K562 (cell line): ENCODE results near the gene ITPK1. TPM values are rescaled to one million over a fixed set of nuclear protein-coding genes. Genes with fewer than 3 reads are reported as not detected.

ENCODE experiments used
- ATAC-seq: fragments of 200-7000 bp; cut with Tn5 transposase; 3 replicates; pipeline ENCODE4 v1.9.1; 2020; ENCODE audit warnings: moderate library complexity
- BruUV-seq: library from RNA; stranded (reverse); fragments of 400-500 nt; replicated peaks from 2 replicates; lab custom pipeline; 2021; lab: Mats Ljungman, UMichigan
- CTCF ChIA-PET: fragments of 300-600 bp; formaldehyde crosslinking; extraction: SDS; loops from one replicate; lab custom pipeline; 2021; ENCODE audit warnings: low intra/inter-chr PET ratio; lab: Yijun Ruan, JAX
- POLR2A ChIA-PET: fragments of 300-600, 350-650 bp; sonication (Branson Sonifier 250); formaldehyde crosslinking; extraction: SDS; loops from one replicate; lab custom pipeline; 2021; ENCODE audit warnings: antibody characterized with exemption, inconsistent platforms; lab: Yijun Ruan, JAX
- DNase-seq, 4 experiments: peaks; one replicate each; pipeline versions ENCODE4 v3.0.0 to v3.0.0-alpha.2; 2011 to 2018; ENCODE audit warnings: low spot score in 3 of 4, mixed read lengths in 3 of 4; ENCODE audit errors: extremely low read depth in 1 of 4
- FAIRE-seq: peaks from 2 replicates; lab custom pipeline; 2011; peaks lifted over from hg19 to GRCh38; lab: Jason Lieb, UNC
- H2AFZ ChIP-seq: 2 replicates; pipeline ENCODE4 v1.6.0; 2011; ENCODE audit warnings: low read depth, low read length, control low read depth, inconsistent platforms
- H3K27ac ChIP-seq: fragments of 200-600 bp; 3 replicates; pipeline ENCODE4 v1.8.0; 2011; ENCODE audit warnings: low read depth, mild to moderate bottlenecking, control low read depth, inconsistent platforms, low read length, moderate library complexity, mixed read lengths; ENCODE audit errors: extremely low read depth
- H3K27me3 ChIP-seq, 2 experiments: fragments of 300-600 bp in 1 of 2; 2 replicates in 1 of 2; 3 replicates in 1 of 2; pipeline versions ENCODE4 v1.6.0 to v1.8.0; 2011; ENCODE audit warnings: inconsistent platforms in 2 of 2, low read length in 2 of 2, mild to moderate bottlenecking in 1 of 2, mixed read lengths in 1 of 2, moderate library complexity in 1 of 2; ENCODE audit not compliant: control insufficient read depth in 2 of 2, insufficient read depth in 2 of 2
- H3K36me3 ChIP-seq: fragments of 300-600 bp; 3 replicates; pipeline ENCODE4 v1.8.0; 2011; ENCODE audit warnings: mild to moderate bottlenecking, low read length, inconsistent platforms; ENCODE audit not compliant: control insufficient read depth, insufficient read depth
- H3K4me1 ChIP-seq, 2 experiments: fragments of 200-600 bp in 1 of 2; replicated peaks in 1 of 2; 2 replicates in 1 of 2; 3 replicates in 1 of 2; pipeline versions ENCODE4 v1.5.1 to v1.8.0; 2011; ENCODE audit warnings: inconsistent platforms in 2 of 2, low read length in 2 of 2, mild to moderate bottlenecking in 1 of 2, mixed read lengths in 1 of 2, moderate library complexity in 1 of 2; ENCODE audit not compliant: control insufficient read depth in 2 of 2, insufficient read depth in 2 of 2
- H3K4me2 ChIP-seq: 2 replicates; pipeline ENCODE4 v1.6.1; 2011; ENCODE audit warnings: low read length, control low read depth, inconsistent platforms, mixed read lengths; ENCODE audit not compliant: insufficient read depth
- H3K4me3 ChIP-seq: fragments of 200-600 bp; sonication (generic), shearing (Covaris generic); 2 replicates; pipeline ENCODE4 v1.5.1; 2016; ENCODE audit warnings: control low read depth, inconsistent platforms
- H3K79me2 ChIP-seq: fragments of 200-600 bp; 3 replicates; pipeline ENCODE4 v1.8.0; 2011; ENCODE audit warnings: low read length, inconsistent platforms; ENCODE audit not compliant: control insufficient read depth, insufficient read depth
- H3K9ac ChIP-seq, 2 experiments: 2 replicates each; pipeline versions ENCODE4 v1.6.0 to v1.6.1; 2011; ENCODE audit warnings: low read depth in 2 of 2, low read length in 2 of 2, control low read depth in 1 of 2, inconsistent platforms in 1 of 2, mild to moderate bottlenecking in 1 of 2, mixed read lengths in 1 of 2; ENCODE audit not compliant: insufficient read depth in 1 of 2
- H3K9me1 ChIP-seq: one replicate; pipeline ENCODE4 v1.6.0; 2011; ENCODE audit warnings: inconsistent platforms, mild to moderate bottlenecking, low read length, moderate library complexity; ENCODE audit not compliant: control insufficient read depth, insufficient read depth
- H3K9me3 ChIP-seq: replicated peaks from 2 replicates; pipeline ENCODE4 v1.5.1; 2011; ENCODE audit warnings: low read depth, low read length, inconsistent platforms; ENCODE audit not compliant: control insufficient read depth, insufficient read depth
- H4K20me1 ChIP-seq: replicated peaks from 2 replicates; pipeline ENCODE4 v1.6.1; 2011; ENCODE audit warnings: low read length, inconsistent platforms, mixed read lengths; ENCODE audit not compliant: control insufficient read depth, insufficient read depth
- FOSL1 ChIP-seq: fragments of 200-800 bp; sonication (Bioruptor generic); conservative IDR thresholded peaks from 2 replicates; pipeline ENCODE4 v1.6.1; 2016; ENCODE audit warnings: missing genetic modification characterization, missing compliant biosample characterization
- GTF3C2 ChIP-seq: IDR thresholded peaks from 3 replicates; pipeline ENCODE4 v1.6.1; 2011; ENCODE audit warnings: borderline replicate concordance, mild to moderate bottlenecking, moderate library complexity; ENCODE audit not compliant: insufficient read length; ENCODE audit errors: extremely low read depth
- HDAC6 ChIP-seq: IDR thresholded peaks from 2 replicates; pipeline ENCODE4 v1.6.1; 2012; ENCODE audit warnings: low read depth, mild to moderate bottlenecking, control low read depth, inconsistent platforms, low read length, moderate library complexity
- KLF10 ChIP-seq: fragments of 250-450 bp; sonication (Bioruptor Pico); IDR thresholded peaks from 2 replicates; pipeline ENCODE4 v1.6.1; 2021; ENCODE audit warnings: matching md5 sums
- MLX ChIP-seq, 2 experiments: fragments of 450-650 bp in 1 of 2; sonication (generic) in 1 of 2; formaldehyde crosslinking; conservative IDR thresholded peaks; 2 replicates each; pipeline versions ENCODE4 v1.4.0 to v1.8.1; 2020 to 2022; ENCODE audit warnings: mild to moderate bottlenecking in 1 of 2, missing genetic modification reagents in 1 of 2
- NCOA1 ChIP-seq: fragments of 450-650 bp; IDR thresholded peaks from 2 replicates; pipeline ENCODE4 v1.6.1; 2016; ENCODE audit warnings: low read depth
- PHTF2 ChIP-seq: fragments of 250-450 bp; sonication (Bioruptor Pico); IDR thresholded peaks from 2 replicates; pipeline ENCODE4 v1.5.0; 2021; ENCODE audit warnings: mild to moderate bottlenecking
- ZKSCAN3 ChIP-seq: fragments of 250-450 bp; sonication (Bioruptor Pico); IDR thresholded peaks from 2 replicates; pipeline ENCODE4 v1.4.0; 2020
- WGBS: fragments of 100-300 bp; shearing (Covaris generic); methylation state at CpG from one replicate; pipeline ENCODE4 v1.1.6; 2016; ENCODE audit warnings: low coverage, mixed read lengths; ENCODE audit not compliant: insufficient coverage; ENCODE audit errors: missing lambda C conversion rate; 5-methylcytosine and 5-hydroxymethylcytosine counted together
- in situ Hi-C: fragments of 300-500 bp; cut with MboI; formaldehyde crosslinking; loops from 4 replicates; pipeline ENCODE4 v1.15.0; 2018; ENCODE audit warnings: inconsistent platforms, mixed read lengths
- intact Hi-C: fragments of 100-400 bp; cut with micrococcal nuclease; formaldehyde crosslinking; loops from 2 replicates; pipeline ENCODE4 v1.14.2; 2022
- polyA plus RNA-seq, 8 experiments: library from polyadenylated mRNA; depleted of rRNA in 4 of 8; stranded (reverse) in 5 of 8; unstranded in 3 of 8; fragments of >200 nt; fragmentation: Nextera tagmentation in 2 of 8; fragmentation: Illumina TruSeq in 1 of 8; extraction: Ambion mirVana in 2 of 8; extraction: Trizol in 1 of 8; gene quantifications; 2 replicates each; pipeline versions ENCODE4 v1.2.1 to v1.2.3, GENCODE V29; 2011 to 2014; ENCODE audit warnings: inconsistent platforms in 1 of 8, missing spikeins in 1 of 8
- total RNA-seq, 7 experiments: library from RNA; depleted of rRNA in 6 of 7; stranded (reverse); fragments of >200 nt in 6 of 7; fragmentation: Illumina TruSeq in 2 of 7; extraction: Trizol in 2 of 7; gene quantifications; 2 replicates each; pipeline versions ENCODE4 v1.2.1 to v1.2.3, GENCODE V29; 2011 to 2021; ENCODE audit warnings: low replicate concordance in 1 of 7
- TF ChIP-seq, protein P1 (sequence below): fragments of 150-350 bp; conservative IDR thresholded peaks from 2 replicates; pipeline ENCODE4 v1.6.1; 2014; ENCODE audit warnings: low read length
- TF ChIP-seq, protein P2 (sequence below): fragments of 450-650 bp; formaldehyde crosslinking; IDR thresholded peaks from 2 replicates; pipeline ENCODE4 v1.4.0; 2020; ENCODE audit warnings: mild to moderate bottlenecking, moderate library complexity

The ITPK1 gene
- total and polyA plus RNA-seq, 9 of the 15 experiments (the other 6 are each of a cell fraction or from before 2014, with no cell fraction given): 1.2 to 39.2 (median 23.0) TPM

GRCh38 chr14:93010130-93010499 is 105.6 kb downstream of the ITPK1 start (continued):
- TF ChIP-seq, protein P1, sequence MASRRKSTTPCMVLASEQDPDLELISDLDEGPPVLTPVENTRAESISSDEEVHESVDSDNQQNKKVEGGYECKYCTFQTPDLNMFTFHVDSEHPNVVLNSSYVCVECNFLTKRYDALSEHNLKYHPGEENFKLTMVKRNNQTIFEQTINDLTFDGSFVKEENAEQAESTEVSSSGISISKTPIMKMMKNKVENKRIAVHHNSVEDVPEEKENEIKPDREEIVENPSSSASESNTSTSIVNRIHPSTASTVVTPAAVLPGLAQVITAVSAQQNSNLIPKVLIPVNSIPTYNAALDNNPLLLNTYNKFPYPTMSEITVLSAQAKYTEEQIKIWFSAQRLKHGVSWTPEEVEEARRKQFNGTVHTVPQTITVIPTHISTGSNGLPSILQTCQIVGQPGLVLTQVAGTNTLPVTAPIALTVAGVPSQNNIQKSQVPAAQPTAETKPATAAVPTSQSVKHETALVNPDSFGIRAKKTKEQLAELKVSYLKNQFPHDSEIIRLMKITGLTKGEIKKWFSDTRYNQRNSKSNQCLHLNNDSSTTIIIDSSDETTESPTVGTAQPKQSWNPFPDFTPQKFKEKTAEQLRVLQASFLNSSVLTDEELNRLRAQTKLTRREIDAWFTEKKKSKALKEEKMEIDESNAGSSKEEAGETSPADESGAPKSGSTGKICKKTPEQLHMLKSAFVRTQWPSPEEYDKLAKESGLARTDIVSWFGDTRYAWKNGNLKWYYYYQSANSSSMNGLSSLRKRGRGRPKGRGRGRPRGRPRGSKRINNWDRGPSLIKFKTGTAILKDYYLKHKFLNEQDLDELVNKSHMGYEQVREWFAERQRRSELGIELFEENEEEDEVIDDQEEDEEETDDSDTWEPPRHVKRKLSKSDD: no peak
- TF ChIP-seq FOSL1 (tag): no peak

GRCh38 chr14:93009471-93010129 is 106.1 kb downstream of the ITPK1 start:
- FAIRE-seq: no peak
- BruUV-seq: no TSS peak
- Histone ChIP-seq H3K9ac (no peak overlapping the region; a peak in 1 of 4 replicates), H3K27ac (no peak overlapping the region), H4K20me1 (peaks cover 6% of the 10 kb centered on the region; the same call in 1 of the 2 replicates), H3K27me3 (no peaks in the 10 kb centered on the region), H3K4me1 (peaks cover 3 to 29% of the 10 kb centered on the region in 2 experiments; a peak in 4 of 5 replicates), H3K79me2 (no peaks in the 10 kb centered on the region), H3K9me1 (no peaks in the 10 kb centered on the region), H3K36me3 (0 out of 3 replicates have a peak, but pooled peaks cover 3% of the 10 kb centered on the region), H3K4me2 (no peak overlapping the region), H3K4me3 (no peak overlapping the region), H2AFZ (no peak overlapping the region), H3K9me3 (no peaks in the 10 kb centered on the region)
- no peak for DNase-seq
- ChIA-PET POLR2A (no interaction called here), CTCF (no interaction called here)
- 86% methylated on average over 13 of the region's 17 CpGs for WGBS
- intact Hi-C loops (no loop called here), in situ Hi-C loops (no loop called here)
- no peak for ATAC-seq
- TF ChIP-seq HDAC6: no peak
- TF ChIP-seq GTF3C2: no peak
- TF ChIP-seq PHTF2 (CRISPR knock-in tag): no peak
- TF ChIP-seq NCOA1: no peak
- no peak for TF ChIP-seq KLF10 (CRISPR knock-in tag)
- TF ChIP-seq MLX (CRISPR knock-in tag; conservative IDR thresholded peaks at IDR 0.05): no peak
- TF ChIP-seq, protein P2, sequence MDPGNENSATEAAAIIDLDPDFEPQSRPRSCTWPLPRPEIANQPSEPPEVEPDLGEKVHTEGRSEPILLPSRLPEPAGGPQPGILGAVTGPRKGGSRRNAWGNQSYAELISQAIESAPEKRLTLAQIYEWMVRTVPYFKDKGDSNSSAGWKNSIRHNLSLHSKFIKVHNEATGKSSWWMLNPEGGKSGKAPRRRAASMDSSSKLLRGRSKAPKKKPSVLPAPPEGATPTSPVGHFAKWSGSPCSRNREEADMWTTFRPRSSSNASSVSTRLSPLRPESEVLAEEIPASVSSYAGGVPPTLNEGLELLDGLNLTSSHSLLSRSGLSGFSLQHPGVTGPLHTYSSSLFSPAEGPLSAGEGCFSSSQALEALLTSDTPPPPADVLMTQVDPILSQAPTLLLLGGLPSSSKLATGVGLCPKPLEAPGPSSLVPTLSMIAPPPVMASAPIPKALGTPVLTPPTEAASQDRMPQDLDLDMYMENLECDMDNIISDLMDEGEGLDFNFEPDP (CRISPR knock-in tag): no peak
- TF ChIP-seq ZKSCAN3: no peak
